K562 (cell line): ENCODE results near the gene CCDC13. TPM values are rescaled to one million over a fixed set of nuclear protein-coding genes. Genes with fewer than 3 reads are reported as not detected.
A peak's percentile ranks its signal among the peaks of the same experiment; 100 is the strongest.

Experiments used
- PML ChIP-seq: IDR thresholded peaks from 2 replicates; pipeline ENCODE4 v1.6.1; 2012; ENCODE audit warnings: low read length, inconsistent platforms
- ZNF311 ChIP-seq: fragments of 250-450 bp; sonication (Bioruptor Pico); IDR thresholded peaks from 2 replicates; pipeline ENCODE4 v1.4.0; 2020; ENCODE audit warnings: mild to moderate bottlenecking, moderate library complexity
- polyA plus RNA-seq, 8 experiments: library from polyadenylated mRNA; depleted of rRNA in 4 of 8; stranded (reverse) in 5 of 8; unstranded in 3 of 8; fragments of >200 nt; fragmentation: Nextera tagmentation in 2 of 8; fragmentation: Illumina TruSeq in 1 of 8; extraction: Ambion mirVana in 2 of 8; extraction: Trizol in 1 of 8; gene quantifications; 2 replicates each; pipeline versions ENCODE4 v1.2.1 to v1.2.3, GENCODE V29; 2011 to 2014; ENCODE audit warnings: inconsistent platforms in 1 of 8, missing spikeins in 1 of 8
- total RNA-seq, 7 experiments: library from RNA; depleted of rRNA in 6 of 7; stranded (reverse); fragments of >200 nt in 6 of 7; fragmentation: Illumina TruSeq in 2 of 7; extraction: Trizol in 2 of 7; gene quantifications; 2 replicates each; pipeline versions ENCODE4 v1.2.1 to v1.2.3, GENCODE V29; 2011 to 2021; ENCODE audit warnings: low replicate concordance in 1 of 7
- TF ChIP-seq, protein P1 (sequence below), 3 experiments: fragments of 200-800 bp in 1 of 3; fragments of 250-450 bp in 1 of 3; fragments of 450-650 bp in 1 of 3; sonication (Bioruptor Pico) in 1 of 3; sonication (Bioruptor generic) in 1 of 3; formaldehyde crosslinking in 1 of 3; IDR thresholded peaks; 2 replicates each; pipeline versions ENCODE4 v1.6.1 to v1.8.0; 2016 to 2022; ENCODE audit warnings: mild to moderate bottlenecking in 2 of 3, missing genetic modification characterization in 2 of 3, missing compliant biosample characterization in 1 of 3, moderate library complexity in 1 of 3
- TF ChIP-seq, protein P2 (sequence below), 2 experiments: IDR thresholded peaks; 2 replicates each; pipeline ENCODE4 v1.6.1; 2011; ENCODE audit warnings: borderline replicate concordance in 1 of 2, control low read depth in 1 of 2, low read depth in 1 of 2, low read length in 1 of 2, mild to moderate bottlenecking in 1 of 2, mixed read lengths in 1 of 2, moderate library complexity in 1 of 2; ENCODE audit not compliant: insufficient read depth in 1 of 2, insufficient read length in 1 of 2, poor library complexity in 1 of 2, severe bottlenecking in 1 of 2; ENCODE audit errors: extremely low read depth in 1 of 2
- TF ChIP-seq, protein P3 (sequence below): sonication (generic); formaldehyde crosslinking; IDR thresholded peaks from 2 replicates; pipeline ENCODE4 v1.8.1; 2023; ENCODE audit warnings: mild to moderate bottlenecking, missing genetic modification reagents, moderate library complexity

The CCDC13 gene
- total and polyA plus RNA-seq, 9 of the 15 experiments (the other 6 are each of a cell fraction or from before 2014, with no cell fraction given), result 0.20 to 0.70 (median 0.48) TPM; not detected in 2

DNA sequence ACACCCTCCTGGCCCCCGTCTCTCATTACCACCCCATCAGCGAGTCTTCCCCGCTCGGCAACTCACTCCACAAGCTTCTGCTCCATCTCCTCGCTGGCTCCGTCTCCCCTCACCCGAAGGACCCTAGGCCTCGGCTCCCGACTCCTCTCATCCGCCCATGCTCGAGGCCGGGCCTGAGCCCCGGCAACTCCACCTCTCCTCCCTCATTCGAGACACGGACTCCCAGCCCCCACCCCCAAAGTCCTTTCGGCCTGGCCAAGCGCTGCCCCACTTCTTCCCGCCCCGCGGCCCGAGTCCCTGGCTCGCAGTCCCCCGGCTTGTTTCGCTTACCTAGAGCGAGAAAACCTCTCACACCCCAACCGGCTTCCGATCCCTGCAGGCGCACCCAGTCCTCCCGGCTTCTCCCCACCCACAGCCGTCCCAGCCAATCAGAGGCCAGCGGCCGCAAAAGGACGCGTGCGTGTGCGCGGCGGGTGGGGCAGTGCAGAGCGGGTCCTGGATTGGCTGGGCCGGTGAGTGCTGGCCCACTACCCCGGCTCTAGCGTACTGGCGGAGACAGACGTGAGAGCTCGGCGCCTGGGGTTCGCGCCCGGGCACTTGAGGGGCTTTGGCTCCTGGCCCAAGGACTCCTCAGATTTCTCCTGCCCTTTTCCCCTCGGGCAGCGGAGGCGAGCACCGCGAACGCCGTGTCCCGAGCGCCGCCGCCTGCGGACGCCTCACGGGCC, 31.2 kb upstream of the CCDC13 start, which contains the start of gene HIGD1A (continued):
- TF ChIP-seq, protein P1, sequence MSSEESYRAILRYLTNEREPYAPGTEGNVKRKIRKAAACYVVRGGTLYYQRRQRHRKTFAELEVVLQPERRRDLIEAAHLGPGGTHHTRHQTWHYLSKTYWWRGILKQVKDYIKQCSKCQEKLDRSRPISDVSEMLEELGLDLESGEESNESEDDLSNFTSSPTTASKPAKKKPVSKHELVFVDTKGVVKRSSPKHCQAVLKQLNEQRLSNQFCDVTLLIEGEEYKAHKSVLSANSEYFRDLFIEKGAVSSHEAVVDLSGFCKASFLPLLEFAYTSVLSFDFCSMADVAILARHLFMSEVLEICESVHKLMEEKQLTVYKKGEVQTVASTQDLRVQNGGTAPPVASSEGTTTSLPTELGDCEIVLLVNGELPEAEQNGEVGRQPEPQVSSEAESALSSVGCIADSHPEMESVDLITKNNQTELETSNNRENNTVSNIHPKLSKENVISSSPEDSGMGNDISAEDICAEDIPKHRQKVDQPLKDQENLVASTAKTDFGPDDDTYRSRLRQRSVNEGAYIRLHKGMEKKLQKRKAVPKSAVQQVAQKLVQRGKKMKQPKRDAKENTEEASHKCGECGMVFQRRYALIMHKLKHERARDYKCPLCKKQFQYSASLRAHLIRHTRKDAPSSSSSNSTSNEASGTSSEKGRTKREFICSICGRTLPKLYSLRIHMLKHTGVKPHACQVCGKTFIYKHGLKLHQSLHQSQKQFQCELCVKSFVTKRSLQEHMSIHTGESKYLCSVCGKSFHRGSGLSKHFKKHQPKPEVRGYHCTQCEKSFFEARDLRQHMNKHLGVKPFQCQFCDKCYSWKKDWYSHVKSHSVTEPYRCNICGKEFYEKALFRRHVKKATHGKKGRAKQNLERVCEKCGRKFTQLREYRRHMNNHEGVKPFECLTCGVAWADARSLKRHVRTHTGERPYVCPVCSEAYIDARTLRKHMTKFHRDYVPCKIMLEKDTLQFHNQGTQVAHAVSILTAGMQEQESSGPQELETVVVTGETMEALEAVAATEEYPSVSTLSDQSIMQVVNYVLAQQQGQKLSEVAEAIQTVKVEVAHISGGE (CRISPR knock-in tag; IDR thresholded peaks at IDR 0.05), result no peak; a peak in 1 of 6 replicates
- TF ChIP-seq, protein P2, sequence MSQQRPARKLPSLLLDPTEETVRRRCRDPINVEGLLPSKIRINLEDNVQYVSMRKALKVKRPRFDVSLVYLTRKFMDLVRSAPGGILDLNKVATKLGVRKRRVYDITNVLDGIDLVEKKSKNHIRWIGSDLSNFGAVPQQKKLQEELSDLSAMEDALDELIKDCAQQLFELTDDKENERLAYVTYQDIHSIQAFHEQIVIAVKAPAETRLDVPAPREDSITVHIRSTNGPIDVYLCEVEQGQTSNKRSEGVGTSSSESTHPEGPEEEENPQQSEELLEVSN (IDR thresholded peaks at IDR 0.05; ENCODE audit: borderline replicate concordance in 1 of 2, extremely low read depth in 1 of 2, insufficient read depth in 1 of 2, insufficient read length in 1 of 2, low read depth in 1 of 2, low read length in 1 of 2, poor library complexity in 1 of 2, severe bottlenecking in 1 of 2), result peak; percentile 25 to 83
- TF ChIP-seq, protein P3, sequence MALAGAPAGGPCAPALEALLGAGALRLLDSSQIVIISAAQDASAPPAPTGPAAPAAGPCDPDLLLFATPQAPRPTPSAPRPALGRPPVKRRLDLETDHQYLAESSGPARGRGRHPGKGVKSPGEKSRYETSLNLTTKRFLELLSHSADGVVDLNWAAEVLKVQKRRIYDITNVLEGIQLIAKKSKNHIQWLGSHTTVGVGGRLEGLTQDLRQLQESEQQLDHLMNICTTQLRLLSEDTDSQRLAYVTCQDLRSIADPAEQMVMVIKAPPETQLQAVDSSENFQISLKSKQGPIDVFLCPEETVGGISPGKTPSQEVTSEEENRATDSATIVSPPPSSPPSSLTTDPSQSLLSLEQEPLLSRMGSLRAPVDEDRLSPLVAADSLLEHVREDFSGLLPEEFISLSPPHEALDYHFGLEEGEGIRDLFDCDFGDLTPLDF, result 0 out of 2 replicates have a peak, but pooled peaks have one; percentile 57
- no peak; the same call in 1 of the 2 replicates for TF ChIP-seq ZNF311 (CRISPR knock-in tag)
- peak; percentile 68; the same call in 1 of the 2 replicates for TF ChIP-seq PML
